GM04504 (cell line): ENCODE results near the gene AJM1.
"Not testable (repeated sequence)": the region's sequence is repeated elsewhere in the genome, so short reads cannot be mapped to it uniquely, and the experiment has no call there.

Experiments used
- DNase-seq: peaks from one replicate; pipeline ENCODE4 v3.0.0-alpha.2; 2012; ENCODE audit warnings: low read depth

Gene AJM1

DNA sequence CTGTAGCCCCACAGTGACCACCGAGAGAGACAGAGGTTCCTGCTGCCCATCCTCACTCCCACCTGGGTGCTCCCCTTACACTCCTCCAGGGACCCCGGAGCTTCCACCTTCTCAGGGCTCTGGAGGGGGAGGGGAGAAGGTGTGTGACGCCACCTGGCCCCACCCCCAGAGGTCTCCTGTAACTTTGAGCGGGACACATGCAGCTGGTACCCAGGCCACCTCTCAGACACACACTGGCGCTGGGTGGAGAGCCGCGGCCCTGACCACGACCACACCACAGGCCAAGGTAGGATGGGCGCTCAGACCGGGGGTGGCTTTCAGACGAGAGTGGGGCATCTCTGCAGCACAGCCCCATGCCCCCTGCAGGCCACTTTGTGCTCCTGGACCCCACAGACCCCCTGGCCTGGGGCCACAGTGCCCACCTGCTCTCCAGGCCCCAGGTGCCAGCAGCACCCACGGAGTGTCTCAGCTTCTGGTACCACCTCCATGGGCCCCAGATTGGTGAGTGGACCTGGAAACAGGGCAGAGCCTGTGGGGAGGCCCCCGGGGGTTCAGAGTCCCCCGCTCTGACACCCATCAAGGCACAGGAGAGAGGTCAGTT is 14.4 kb downstream of the AJM1 start:
- no peak for DNase-seq

DNA sequence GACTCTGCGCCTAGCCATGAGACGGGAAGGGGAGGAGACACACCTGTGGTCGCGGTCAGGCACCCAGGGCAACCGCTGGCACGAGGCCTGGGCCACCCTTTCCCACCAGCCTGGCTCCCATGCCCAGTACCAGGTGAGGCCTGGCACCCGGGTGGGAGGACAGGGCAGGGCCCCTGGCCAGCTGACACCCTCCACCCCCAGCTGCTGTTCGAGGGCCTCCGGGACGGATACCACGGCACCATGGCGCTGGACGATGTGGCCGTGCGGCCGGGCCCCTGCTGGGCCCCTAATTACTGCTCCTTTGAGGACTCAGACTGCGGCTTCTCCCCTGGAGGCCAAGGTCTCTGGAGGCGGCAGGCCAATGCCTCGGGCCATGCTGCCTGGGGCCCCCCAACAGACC is 14.9 kb downstream of the AJM1 start:
- DNase-seq: no peak

DNA sequence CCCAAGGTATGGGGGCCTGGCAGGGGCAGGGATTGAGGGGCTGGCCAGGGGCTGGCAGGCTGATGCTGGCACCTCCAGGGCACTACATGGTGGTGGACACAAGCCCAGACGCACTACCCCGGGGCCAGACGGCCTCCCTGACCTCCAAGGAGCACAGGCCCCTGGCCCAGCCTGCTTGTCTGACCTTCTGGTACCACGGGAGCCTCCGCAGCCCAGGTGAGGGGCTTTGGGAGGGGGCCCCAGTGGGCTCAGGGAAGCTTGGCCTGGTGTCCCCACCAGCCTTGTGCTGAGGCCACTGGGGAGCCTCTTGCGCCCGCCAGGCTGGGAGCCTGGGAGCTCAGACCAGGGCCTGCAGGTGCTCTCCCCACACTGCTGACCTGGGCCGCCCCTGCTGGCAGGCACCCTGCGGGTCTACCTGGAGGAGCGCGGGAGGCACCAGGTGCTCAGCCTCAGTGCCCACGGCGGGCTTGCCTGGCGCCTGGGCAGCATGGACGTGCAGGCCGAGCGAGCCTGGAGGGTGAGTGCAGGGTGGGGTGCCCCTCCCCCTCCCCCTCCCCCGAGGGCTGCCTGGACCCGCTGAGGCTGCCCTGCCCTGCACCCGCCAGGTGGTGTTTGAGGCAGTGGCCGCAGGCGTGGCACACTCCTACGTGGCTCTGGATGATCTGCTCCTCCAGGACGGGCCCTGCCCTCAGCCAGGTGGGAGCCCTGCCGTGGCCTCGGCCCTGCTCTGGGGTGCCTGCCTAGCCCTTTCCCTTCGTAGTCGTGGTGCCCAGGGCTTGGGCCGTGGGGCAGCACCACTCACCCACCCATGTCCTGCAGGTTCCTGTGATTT is 15.5 kb downstream of the AJM1 start:
- DNase-seq: no peak

DNA sequence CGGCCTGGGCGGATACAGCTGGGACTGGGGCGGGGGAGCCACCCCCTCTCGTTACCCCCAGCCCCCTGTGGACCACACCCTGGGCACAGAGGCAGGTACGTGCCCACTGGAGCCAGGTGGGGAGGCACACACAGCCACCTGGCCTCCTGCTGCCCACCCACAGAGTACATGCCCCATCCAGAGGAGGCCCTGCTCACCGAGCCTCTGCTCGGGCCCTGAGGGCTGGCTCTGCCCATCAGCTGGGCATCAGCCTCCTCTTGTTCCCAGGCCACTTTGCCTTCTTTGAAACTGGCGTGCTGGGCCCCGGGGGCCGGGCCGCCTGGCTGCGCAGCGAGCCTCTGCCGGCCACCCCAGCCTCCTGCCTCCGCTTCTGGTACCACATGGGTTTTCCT is 16.2 kb downstream of the AJM1 start:
- no peak for DNase-seq

DNA sequence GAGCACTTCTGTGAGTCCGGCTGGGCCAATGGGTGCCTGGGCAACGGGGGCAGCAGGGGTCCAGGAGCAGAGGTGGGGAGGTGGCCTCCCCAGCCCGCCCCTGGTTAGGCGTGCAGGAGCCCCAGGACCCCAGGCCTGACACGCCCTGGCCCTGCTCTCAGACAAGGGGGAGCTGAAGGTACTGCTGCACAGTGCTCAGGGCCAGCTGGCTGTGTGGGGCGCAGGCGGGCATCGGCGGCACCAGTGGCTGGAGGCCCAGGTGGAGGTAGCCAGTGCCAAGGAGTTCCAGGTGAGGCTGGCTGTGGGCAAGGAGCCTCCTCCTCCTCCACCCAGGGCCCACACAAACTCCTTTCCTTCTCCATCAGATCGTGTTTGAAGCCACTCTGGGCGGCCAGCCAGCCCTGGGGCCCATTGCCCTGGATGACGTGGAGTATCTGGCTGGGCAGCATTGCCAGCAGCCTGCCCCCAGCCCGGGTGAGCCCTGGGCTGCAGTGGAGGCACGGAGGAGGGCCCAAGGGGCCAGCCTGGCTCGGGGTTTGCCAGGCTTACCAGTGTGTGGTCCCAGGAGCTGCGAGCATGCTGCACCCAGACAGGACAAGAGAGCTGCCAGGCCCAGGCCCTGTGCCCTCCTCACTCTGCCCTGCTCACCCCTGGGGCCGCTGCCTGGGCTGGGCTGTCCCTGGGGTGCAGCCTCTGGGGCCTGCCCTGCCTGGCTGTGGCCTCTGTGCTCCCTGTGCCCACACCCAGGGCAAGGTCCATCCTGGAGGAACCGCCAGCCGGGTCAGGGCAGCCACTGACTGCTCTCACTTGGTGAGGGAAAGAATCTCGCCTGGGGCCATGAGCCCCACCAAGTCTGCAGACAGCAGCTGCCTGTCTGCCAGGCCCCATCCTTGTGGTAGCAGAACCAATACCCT is 16.8 kb downstream of the AJM1 start:
- DNase-seq: no peak

DNA sequence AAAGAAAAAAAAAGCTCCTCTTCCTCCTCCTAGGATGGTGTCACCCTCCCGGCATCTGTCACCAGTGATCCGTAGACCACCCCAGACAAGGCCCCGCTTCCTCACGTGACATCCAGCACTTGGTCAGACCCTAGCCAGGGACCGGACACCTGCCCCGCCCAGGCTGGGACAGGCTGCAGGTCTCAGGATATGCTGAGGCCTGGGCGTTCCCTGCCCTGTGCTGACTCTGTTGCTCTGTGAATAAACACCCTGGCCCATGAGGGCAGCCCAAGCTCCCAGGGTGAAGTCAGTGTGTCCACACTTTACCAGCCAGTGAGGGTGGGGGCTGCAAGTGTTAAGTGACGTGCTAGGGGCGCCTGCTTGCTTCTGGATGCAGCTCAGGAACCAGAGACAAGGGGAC is 18.3 kb downstream of the AJM1 start:
- no peak for DNase-seq

DNA sequence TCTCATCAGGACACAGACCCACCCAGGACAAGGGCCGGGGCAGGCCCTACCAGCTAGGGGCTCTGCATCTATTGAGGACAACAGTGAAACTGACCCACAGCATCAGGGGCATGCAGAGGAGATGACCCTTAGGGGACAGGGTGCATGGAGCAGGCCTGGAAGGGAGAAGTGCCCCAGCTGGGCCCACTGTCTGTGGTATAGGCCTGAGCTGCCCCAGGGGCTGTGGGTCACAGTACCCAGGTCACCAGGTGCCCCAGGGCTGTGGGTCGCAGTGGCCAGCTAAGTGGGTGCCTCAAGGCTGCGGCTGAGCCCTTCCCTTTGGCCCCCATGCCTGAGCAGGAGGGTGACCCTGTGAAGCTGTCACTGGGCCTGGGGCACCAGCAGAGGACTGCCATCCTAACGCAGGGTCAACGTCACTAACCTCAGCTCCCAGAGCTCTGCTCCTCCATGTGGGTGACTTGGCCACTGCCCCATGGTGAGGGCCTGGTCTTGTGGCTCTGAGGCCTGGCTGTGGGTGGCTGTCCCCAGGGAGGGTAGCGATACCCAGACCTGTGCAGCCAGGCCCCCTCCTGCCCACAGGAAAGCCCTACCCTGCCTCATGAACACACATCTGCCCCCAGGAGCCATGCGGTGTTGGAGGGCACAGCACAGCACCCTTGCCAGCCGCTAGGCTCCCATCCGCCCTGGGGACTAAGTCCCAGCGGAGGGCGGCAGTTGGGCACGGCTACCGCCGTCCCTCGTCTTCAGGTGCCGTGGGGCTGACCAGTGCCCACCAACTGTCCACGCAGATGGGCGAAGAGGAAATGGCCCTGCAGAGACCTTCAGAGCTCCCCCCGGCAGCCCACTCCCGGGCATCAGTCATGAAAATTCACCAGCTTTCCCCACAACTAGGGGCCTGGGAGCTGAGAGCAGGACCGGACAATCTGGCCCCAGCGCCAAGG is 18.9 kb downstream of the AJM1 start:
- DNase-seq: no peak

DNA sequence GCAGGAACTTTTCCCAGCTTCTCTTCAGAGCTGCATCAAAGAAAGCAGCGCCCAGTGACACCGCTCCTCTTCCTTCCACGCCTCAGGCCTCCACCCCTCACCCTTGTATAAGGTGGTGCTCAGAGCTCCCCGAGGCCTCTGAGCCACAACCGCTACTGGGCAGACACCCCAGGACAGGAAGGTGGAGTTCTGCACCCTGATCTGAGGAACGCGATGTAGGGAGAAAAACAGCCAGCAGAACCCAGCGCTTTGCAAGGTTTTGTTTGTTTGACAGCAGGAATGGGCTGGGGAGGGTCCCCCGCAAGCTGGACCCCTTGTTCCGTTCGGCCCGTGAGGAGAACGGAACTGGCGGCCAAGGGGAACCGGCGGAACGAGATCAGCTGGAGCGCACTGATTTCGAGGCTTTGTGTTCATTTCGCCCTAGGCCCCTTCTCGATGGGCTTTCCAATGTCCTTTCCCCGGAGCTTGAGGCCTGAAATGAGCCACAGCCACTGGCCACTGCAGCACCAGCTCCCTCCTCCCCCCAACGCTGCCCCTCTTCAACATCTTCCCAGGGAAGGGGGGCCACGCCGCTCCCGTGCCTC is 19.7 kb downstream of the AJM1 start:
- DNase-seq: no peak

DNA sequence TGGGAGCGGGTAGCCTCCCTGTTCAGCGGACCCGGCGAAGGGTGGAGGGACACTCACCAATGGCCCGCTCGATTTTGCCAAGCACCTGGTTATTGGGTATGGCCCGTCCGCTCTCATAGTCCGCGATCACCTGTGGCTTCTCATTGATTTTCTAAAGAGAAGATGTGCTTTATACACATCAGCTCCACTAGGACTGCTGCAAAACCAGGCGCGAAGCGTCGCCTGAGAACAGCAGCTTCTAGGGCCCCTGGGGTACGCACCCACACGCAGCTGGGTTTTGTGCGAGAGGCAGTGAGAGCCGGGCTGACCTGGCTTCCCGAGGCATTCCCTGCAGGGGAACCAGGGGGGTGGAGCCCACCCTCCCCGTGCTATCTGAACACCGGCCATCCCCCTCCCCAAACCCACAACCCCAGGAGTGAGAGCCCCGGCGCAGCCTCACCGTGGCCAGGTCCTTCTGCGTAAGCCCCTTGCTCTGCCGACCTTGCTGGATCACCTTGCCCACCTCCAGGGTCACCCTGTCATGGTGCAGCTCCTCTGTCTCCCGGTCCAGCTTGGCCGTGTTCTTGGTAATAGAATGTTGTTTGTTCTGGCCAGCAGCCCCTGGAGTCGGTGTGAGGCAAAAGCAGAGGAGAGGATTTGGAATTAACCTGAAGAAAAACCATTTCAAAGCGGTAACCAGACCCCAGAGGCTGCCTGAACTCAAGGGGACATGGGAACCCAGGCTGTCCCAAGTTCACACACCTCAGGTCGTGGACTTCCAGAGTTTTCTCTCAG is 20.8 kb downstream of the AJM1 start:
- no peak for DNase-seq

DNA sequence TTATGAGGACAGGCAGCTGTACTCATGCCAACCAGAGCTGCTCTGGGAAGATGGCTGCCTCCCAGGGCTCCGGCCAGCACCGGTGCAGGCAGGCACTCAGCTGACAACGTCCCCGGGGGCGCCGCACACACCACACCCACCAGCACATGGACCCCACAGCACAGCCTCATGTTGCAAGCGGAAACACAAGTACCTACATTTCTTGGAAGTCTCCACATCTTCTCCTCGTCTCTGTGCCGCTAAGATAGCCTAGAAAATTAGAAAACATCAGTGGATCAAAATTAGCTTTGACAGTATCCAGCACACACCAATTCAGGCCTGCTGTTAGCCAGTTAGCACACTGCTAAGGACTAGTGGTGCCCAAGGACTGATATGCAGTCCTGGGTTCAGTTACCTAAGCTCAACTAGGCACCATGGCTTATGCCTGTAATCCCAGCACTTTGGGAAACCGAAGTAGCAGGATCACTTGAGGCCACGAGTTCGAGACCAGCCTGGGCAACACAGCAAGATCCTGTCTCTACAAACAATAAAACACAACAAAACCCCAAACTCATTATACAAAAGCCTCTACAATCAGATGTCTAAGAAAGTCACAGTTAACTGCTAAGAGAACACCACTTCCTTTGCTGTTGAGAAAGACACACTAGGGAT is 21.5 kb downstream of the AJM1 start:
- no peak for DNase-seq

DNA sequence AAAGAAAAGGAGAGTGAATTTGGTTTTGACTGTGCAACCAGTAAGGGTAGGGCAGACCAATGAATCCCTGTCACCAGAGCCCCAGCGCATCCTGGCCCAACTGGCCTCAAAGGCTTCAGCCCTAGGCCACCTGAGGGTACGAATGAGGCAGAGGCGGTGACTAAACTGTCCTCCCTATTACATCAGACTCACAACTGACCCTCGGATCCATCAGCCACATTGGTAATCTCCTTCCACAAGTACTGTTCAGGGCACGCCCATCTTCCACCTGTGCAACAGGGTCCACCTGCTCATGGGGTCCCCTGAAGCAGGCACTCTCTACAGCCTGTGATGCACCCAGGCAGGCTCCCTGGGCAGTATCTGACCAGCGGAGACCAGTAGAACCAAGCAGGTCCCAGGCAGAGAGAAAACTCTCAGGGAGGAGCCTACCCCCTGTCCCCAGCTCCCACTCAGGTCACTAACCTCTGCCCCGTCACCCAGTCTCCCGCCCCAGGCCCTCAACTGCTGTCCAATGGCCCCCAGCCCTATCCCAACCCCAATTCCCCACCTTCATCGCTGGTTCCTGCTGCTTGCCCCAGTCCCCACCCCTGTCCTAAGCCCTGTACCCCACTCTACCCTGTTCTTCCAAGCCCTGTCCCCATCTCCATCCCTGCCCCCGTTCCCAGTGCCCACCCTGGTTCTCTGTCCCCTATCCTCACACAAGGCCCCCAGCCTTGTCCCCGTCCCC is 22.9 kb downstream of the AJM1 start:
- DNase-seq: no peak

DNA sequence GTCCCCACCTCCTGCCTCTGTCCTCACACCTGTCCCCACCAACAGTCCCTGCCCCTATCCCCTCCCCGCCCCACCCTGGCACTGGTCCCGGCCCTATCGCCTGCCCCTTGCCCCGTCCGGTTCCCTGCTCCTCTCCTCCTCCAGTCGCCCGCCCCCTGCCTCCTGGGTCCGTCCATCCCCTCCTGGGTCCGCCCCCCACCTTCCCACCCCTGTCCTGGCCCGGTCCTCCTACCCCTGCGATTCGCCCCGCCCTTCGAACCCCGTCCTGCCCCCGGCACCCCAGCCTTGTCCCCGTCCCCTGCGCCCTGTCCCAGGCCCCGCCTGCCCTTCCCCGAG is 23.5 kb downstream of the AJM1 start:
- no peak for DNase-seq

DNA sequence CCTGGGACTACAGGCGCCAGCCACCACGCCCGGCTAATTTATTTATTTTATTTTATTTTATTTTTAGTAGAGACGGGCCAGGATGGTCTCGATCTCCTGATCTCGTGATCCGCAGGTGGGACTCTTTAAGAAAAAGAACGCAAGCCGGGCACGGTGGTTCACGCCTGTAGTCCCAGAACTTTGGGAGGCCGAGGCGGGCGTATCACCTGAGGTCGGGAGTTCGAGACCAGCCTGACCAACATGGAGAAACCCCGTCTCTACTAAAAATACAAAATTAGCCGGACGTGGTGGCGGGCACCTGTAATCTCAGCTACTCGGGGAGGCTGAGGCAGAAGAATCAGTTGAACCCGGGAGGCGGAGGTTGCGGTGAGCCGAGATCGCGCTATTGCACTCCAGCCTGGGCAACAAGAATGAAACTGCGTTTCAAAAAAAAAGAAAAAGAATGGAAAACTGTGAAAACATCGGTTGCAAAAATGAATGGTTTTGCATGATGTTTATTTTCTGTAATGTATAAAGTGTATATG is 24.7 kb downstream of the AJM1 start:
- DNase-seq: not testable (repeated sequence)

DNA sequence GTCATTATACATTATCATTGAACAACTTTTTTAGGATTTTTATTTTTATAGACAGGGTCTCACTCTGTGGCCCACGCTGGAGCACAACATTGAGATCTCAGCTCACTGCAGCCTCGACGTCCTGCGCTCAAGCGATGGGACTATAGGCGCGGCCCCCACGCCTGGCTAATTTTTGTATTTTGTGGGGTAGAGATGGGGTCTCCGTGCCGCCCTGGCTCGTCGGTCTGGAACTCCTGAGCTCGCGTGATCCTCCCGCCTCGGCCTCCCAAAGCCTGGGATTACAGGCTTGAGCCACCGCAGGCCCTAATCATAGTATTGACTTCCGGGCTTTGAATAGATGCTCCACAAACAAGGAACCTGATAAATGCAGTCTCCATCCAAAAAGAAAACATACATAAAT is 25.2 kb downstream of the AJM1 start:
- no peak for DNase-seq

DNA sequence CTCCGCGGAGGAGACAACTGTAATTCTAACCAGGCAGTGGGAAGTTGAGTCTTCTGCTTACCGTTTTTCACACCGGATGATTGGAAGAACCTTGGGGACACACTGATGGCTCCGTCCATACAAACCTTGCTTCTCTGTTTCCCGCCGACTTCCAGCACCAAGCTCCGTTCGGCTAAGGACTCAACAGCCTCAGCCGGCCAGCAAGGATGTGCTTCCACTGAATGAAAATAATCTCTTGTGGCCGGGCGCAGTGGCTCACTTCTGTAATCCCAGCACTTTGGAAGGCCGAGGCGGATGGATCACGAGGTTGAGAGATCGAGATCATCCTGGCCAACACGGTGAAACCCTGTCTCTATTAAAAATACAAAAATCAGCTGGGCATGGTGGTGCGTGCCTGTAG is 25.6 kb downstream of the AJM1 start:
- no peak for DNase-seq

DNA sequence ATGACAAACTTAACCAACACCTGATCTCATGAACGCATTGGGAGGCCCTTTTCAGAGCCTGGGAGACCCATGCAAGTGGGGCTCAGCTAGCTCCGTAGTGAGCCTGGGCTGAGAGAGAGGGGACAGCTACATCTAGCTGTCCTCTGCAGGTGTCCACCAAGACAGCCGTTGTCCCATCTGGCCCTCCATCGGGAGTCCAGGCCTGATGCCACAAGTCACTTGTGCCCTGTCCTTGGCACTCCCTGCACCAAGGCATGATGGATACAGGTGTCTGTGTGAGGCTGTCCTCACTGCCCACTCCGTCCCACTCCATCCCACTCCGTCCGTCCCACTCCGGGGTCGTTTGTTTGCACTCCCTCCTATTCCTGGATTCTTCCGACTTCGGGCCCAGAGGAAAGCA is 26.4 kb downstream of the AJM1 start:
- DNase-seq: no peak

DNA sequence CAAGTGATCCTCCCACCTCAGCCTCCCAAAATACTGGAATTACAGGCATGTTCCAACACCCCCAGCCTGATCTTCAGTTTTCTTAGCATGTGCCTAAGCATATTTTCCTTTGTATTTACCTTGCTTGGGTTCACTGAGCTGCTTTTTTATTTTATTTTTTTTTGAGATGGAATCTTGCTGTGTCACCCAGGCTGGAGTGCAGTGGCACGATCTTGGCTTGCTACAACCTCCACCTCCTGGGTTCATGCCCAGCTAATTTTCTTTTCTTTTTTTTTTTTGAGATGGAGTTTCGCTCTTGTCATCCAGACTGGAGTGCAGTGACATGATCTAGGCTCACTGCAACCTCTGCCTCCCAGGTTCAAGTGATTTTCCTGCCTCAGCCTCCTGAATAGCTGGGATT is 27.3 kb downstream of the AJM1 start:
- DNase-seq: not testable (repeated sequence)

DNA sequence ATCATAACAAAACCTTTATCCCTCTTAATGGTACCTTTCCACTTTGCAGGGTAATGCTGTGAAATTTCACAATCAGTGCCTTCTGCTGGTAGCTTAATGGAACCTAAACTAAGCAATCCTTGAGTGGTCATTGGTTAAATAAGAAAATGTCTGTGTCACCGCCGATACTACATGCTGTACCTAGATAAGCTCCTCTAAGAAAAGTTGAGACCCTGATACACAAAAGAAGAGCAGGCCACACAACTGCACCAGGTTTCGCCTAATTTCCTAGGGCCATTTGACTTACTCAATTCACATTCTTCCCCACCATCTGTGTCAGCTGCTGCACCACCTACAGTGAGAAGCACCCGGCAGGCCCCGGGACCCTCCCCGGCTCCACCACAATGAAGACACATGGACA is 32.9 kb downstream of the AJM1 start:
- DNase-seq: no peak

DNA sequence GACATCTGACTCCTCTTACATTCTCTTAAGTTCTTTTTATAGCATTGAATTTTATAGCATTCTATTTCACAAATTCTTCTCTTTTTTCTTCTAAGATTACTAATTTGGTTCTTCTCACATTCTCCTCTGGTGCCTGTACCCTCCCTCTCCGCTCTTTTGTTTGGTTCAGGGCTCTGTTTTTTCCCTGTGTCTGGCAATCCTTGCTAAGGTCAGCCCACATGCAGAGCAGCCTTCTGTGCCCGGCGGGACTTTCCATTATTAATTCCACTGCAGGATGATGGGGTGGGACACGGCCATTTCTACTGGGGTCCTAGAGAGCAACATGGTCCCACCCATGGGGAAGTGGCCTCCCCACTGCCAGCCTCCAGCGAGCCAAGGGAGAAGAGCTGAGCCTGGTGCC is 34.2 kb downstream of the AJM1 start:
- no peak for DNase-seq
